CD4-positive, CD25-positive, alpha-beta regulatory T cell (primary cell): Measurements from ENCODE around the gene RNF183. TPM values are rescaled to one million over a fixed set of nuclear protein-coding genes. Genes with fewer than 3 reads are reported as not detected.
A peak's percentile ranks its signal among the peaks of the same experiment; 100 is the strongest.

ENCODE experiments used
- ATAC-seq, 2 donors: fragments of 150-1000 bp; cut with Tn5 transposase; one replicate each; pipeline ENCODE4 v1.10.0; 2021; ENCODE audit warnings: low read depth in 2 of 2, moderate number of reproducible peaks in 2 of 2, moderate library complexity in 1 of 2
- DNase-seq, 3 donors: peaks; one replicate each; pipeline versions ENCODE4 v3.0.0 to v3.0.0-alpha.2; 2012 to 2022; ENCODE audit warnings: mixed read lengths in 1 of 3
- H3K27ac ChIP-seq: one replicate; pipeline ENCODE4 v1.7.0; 2013; ENCODE audit warnings: mild to moderate bottlenecking, low read length; ENCODE audit not compliant: insufficient read depth, poor library complexity, severe bottlenecking
- H3K27me3 ChIP-seq: one replicate; pipeline ENCODE4 v1.7.0; 2013; ENCODE audit warnings: low read length; ENCODE audit not compliant: control insufficient read depth, insufficient read depth
- H3K36me3 ChIP-seq: one replicate; pipeline ENCODE4 v1.7.0; 2013; ENCODE audit warnings: mild to moderate bottlenecking, low read length, moderate library complexity; ENCODE audit not compliant: control insufficient read depth, insufficient read depth
- H3K4me1 ChIP-seq: 2 replicates; pipeline ENCODE4 v1.7.0; 2013; ENCODE audit warnings: mild to moderate bottlenecking, low read length; ENCODE audit not compliant: insufficient read depth, control insufficient read depth, poor library complexity, severe bottlenecking
- H3K4me3 ChIP-seq: one replicate; pipeline ENCODE4 v1.7.0; 2013; ENCODE audit warnings: low read depth, mild to moderate bottlenecking, low read length, moderate library complexity
- H3K9me3 ChIP-seq, 2 experiments: 1 replicate in 1 of 2; 2 replicates in 1 of 2; pipeline ENCODE4 v1.7.0; 2013; ENCODE audit warnings: low read length in 2 of 2, mild to moderate bottlenecking in 1 of 2, moderate library complexity in 1 of 2; ENCODE audit not compliant: control insufficient read depth in 2 of 2
- H3K27ac Mint-ChIP-seq, 3 donors: one replicate each; pipeline ENCODE4 v1.8.0; 2020 to 2022; ENCODE audit warnings: mild to moderate bottlenecking in 3 of 3, mixed read lengths in 3 of 3, moderate library complexity in 2 of 3
- H3K27me3 Mint-ChIP-seq: one replicate; pipeline ENCODE4 v1.8.0; 2022; ENCODE audit warnings: mild to moderate bottlenecking, mixed read lengths
- H3K36me3 Mint-ChIP-seq: one replicate; pipeline ENCODE4 v1.8.0; 2020; ENCODE audit warnings: mixed read lengths
- H3K4me1 Mint-ChIP-seq, 4 donors: one replicate each; pipeline ENCODE4 v1.8.0; 2020 to 2022; ENCODE audit warnings: mixed read lengths in 4 of 4, mild to moderate bottlenecking in 1 of 4
- H3K4me3 Mint-ChIP-seq, 4 donors: one replicate each; pipeline ENCODE4 v1.8.0; 2020 to 2022; ENCODE audit warnings: mild to moderate bottlenecking in 4 of 4, mixed read lengths in 4 of 4, moderate library complexity in 3 of 4
- H3K9me3 Mint-ChIP-seq, 7 donors: one replicate each; pipeline ENCODE4 v1.8.0; 2020 to 2022; ENCODE audit warnings: mixed read lengths in 7 of 7, mild to moderate bottlenecking in 3 of 7, moderate library complexity in 2 of 7
- polyA plus RNA-seq, 4 donors: library from polyadenylated mRNA; unstranded; fragments of 300-500 nt; fragmentation: Illumina TruSeq; gene quantifications; one replicate each; pipeline ENCODE4 v1.2.3, GENCODE V29; 2021
- total RNA-seq: library from RNA; stranded (reverse); gene quantifications from one replicate; pipeline ENCODE4 v1.2.3, GENCODE V29; 2022

RNF183 gene
- total and polyA plus RNA-seq, 5 donors from 2014 or later, result not detected

GRCh38 chr9:113315231-113315630, 12.1 kb upstream of the RNF183 start:
- ATAC-seq (no peak), DNase-seq (no peak)
- Mint-ChIP-seq H3K36me3 (peaks cover 8% of the 10 kb centered on the region), H3K4me3 (no peak overlapping the region), H3K9me3 (peaks cover 0 to 2% (median 0%) of the 10 kb centered on the region in 7 donors), H3K27me3 (no peaks in the 10 kb centered on the region), H3K27ac (no peak overlapping the region), H3K4me1 (no peaks in the 10 kb centered on the region)
- no peaks in the 10 kb centered on the region for H3K9me3 ChIP-seq
- no peak overlapping the region for H3K27ac ChIP-seq
- H3K27me3 ChIP-seq, result no peaks in the 10 kb centered on the region
- no peaks in the 10 kb centered on the region for H3K36me3 ChIP-seq
- no peaks in the 10 kb centered on the region for H3K4me1 ChIP-seq
- H3K4me3 ChIP-seq, result no peak overlapping the region

DNA sequence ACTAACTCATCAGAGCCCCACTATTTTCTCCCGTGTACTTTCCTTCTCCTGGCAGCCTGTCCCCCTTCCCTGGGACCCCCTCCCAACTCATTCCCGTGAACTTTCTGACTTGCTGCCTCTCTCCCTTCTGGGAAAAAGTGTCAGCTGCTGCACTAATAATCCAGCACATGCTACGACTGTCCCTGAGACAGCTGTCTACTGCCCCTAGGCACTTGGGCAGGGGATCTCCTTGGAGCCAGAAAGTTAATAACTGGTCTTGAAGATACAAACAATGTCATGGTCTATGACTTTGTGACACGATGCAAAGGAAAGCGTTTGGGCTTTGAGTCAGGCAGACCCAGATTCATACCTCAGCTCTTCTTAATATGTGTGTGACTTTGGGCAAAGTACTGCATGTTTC, 10.1 kb upstream of the RNF183 start:
- Histone ChIP-seq H3K9me3 (no peaks in the 10 kb centered on the region), H3K27ac (no peak overlapping the region), H3K4me3 (no peak overlapping the region), H3K4me1 (no peaks in the 10 kb centered on the region), H3K27me3 (no peaks in the 10 kb centered on the region), H3K36me3 (no peaks in the 10 kb centered on the region)
- Mint-ChIP-seq H3K4me3 (no peak overlapping the region), H3K27me3 (peaks cover 5% of the 10 kb centered on the region), H3K4me1 (no peaks in the 10 kb centered on the region), H3K9me3 (peaks cover 0 to 2% (median 0%) of the 10 kb centered on the region in 7 donors), H3K27ac (no peak overlapping the region), H3K36me3 (no peaks in the 10 kb centered on the region)
- DNase-seq (no peak), ATAC-seq (no peak)

GRCh38 chr9:113311961-113312360, 8.8 kb upstream of the RNF183 start:
- Mint-ChIP-seq H3K4me1 (no peaks in the 10 kb centered on the region), H3K36me3 (no peaks in the 10 kb centered on the region), H3K27me3 (peaks cover 5% of the 10 kb centered on the region), H3K4me3 (no peak overlapping the region), H3K9me3 (no peaks in the 10 kb centered on the region), H3K27ac (no peak overlapping the region)
- no peak overlapping the region for H3K4me3 ChIP-seq
- H3K4me1 ChIP-seq, result no peaks in the 10 kb centered on the region
- H3K9me3 ChIP-seq, result no peaks in the 10 kb centered on the region
- H3K27me3 ChIP-seq, result no peaks in the 10 kb centered on the region
- ATAC-seq (no peak), DNase-seq (no peak)
- no peaks in the 10 kb centered on the region for H3K36me3 ChIP-seq
- no peak overlapping the region for H3K27ac ChIP-seq

DNA sequence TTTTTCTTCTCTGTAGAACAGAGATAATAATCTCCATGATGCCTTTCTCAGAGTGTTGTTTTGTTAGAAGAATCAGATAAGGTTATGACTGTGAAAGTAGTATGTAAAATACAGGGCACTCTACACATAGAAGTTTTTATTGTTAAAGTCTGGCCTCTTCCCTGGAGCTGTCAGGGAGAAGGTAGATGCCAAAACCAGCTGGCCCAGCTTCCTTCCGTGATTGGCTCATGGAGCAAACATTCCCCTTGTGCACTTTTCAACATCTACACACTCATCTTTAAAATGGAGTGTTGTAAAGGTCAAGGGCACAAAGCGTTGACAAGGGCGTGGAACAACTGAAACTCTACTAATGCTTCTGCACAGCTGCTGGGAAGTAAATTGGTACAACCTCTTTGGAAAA, 7.4 kb upstream of the RNF183 start:
- H3K4me3 ChIP-seq, result no peak overlapping the region
- H3K36me3 Mint-ChIP-seq, result no peaks in the 10 kb centered on the region

DNA sequence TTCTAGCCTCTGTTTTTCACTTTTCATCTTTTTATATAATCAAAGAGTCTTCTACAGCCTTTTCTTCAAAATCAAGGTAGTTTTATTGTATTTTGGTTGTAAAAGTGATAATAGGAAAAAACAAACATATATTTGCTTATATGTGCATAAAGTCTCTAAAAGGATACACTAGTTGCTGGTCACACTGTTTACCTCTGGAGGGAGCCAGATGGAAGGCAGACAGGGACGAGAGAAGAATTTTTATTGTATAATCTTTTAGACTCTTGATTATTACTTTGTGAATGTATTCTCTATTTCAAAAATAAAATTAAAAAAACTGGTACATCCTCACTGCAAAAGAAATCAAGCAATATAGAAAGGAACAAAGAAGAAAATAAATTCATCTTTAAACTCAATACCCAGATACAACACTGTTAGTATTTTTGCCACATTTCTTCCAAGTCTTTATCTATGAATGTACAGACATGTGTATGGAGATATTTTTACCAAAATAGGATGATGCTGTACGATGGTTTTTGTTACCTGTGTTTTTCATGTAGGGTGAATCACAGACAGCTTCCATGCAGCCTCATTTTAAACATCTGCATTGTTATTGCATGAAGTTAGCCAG, 6.1 kb upstream of the RNF183 start:
- no peaks in the 10 kb centered on the region for H3K4me1 ChIP-seq
- H3K36me3 ChIP-seq, result no peaks in the 10 kb centered on the region
- H3K9me3 ChIP-seq, result no peaks in the 10 kb centered on the region
- no peak overlapping the region for H3K27ac ChIP-seq
- Mint-ChIP-seq H3K4me1 (no peaks in the 10 kb centered on the region), H3K36me3 (no peaks in the 10 kb centered on the region), H3K27ac (no peak overlapping the region), H3K27me3 (peaks cover 5% of the 10 kb centered on the region), H3K9me3 (no peaks in the 10 kb centered on the region), H3K4me3 (no peak overlapping the region)
- no peaks in the 10 kb centered on the region for H3K27me3 ChIP-seq
- peak in 1 of 2 donors; percentile 37 for ATAC-seq
- no peak overlapping the region for H3K4me3 ChIP-seq
- DNase-seq, result peak in 2 of 3 donors; percentile 29 to 63

More for the DNA sequence above, 7.4 kb upstream of the RNF183 start:
- DNase-seq, result no peak
- Mint-ChIP-seq H3K4me3 (no peak overlapping the region), H3K27ac (no peak overlapping the region), H3K4me1 (no peaks in the 10 kb centered on the region), H3K9me3 (no peaks in the 10 kb centered on the region), H3K27me3 (peaks cover 5% of the 10 kb centered on the region)
- Histone ChIP-seq H3K4me1 (no peaks in the 10 kb centered on the region), H3K9me3 (no peaks in the 10 kb centered on the region), H3K27ac (no peak overlapping the region), H3K27me3 (no peaks in the 10 kb centered on the region), H3K36me3 (no peaks in the 10 kb centered on the region)
- no peak for ATAC-seq

- no peak overlapping the region for H3K27ac ChIP-seq
- DNase-seq, result no peak
- H3K27ac Mint-ChIP-seq, result no peak overlapping the region
- no peak overlapping the region for H3K4me3 ChIP-seq
- H3K4me1 ChIP-seq, result no peaks in the 10 kb centered on the region
- H3K4me1 Mint-ChIP-seq, result no peaks in the 10 kb centered on the region
- ATAC-seq, result no peak
- H3K9me3 ChIP-seq, result no peaks in the 10 kb centered on the region
- H3K4me3 Mint-ChIP-seq, result no peak overlapping the region
- H3K27me3 ChIP-seq, result no peaks in the 10 kb centered on the region
- H3K36me3 Mint-ChIP-seq, result no peaks in the 10 kb centered on the region
- no peaks in the 10 kb centered on the region for H3K36me3 ChIP-seq
- no peaks in the 10 kb centered on the region for H3K9me3 Mint-ChIP-seq
- peaks cover 5% of the 10 kb centered on the region for H3K27me3 Mint-ChIP-seq
Observed at GRCh38 chr9:113307396-113307975, 4.3 kb upstream of the RNF183 start.

DNA sequence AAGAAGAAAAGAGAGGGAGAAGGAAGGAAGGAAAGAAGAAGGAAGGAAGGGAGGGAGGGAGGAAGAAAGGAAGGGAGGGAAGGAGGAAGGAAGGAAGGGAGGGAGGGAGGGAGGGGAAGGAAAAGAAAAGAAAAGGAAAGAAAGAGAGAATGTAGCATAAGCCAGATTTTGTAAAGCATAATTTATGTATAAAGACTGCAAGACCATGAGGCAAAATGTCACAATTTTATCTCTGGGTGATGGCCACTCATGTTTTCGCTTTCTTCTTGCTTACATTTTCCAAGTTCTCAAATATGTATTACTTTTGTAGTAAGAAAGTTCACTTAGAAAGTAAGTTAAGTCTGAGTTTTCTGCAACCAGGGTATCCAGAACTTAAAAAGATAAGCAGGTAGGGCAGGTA, 3.4 kb upstream of the RNF183 start:
- Mint-ChIP-seq H3K27ac (no peak overlapping the region), H3K4me1 (no peaks in the 10 kb centered on the region), H3K36me3 (no peaks in the 10 kb centered on the region), H3K9me3 (no peaks in the 10 kb centered on the region), H3K4me3 (no peak overlapping the region), H3K27me3 (peaks cover 5% of the 10 kb centered on the region)
- H3K4me3 ChIP-seq, result no peak overlapping the region
- no peaks in the 10 kb centered on the region for H3K36me3 ChIP-seq
- no peaks in the 10 kb centered on the region for H3K9me3 ChIP-seq
- no peak for ATAC-seq
- H3K27ac ChIP-seq, result no peak overlapping the region
- no peaks in the 10 kb centered on the region for H3K4me1 ChIP-seq
- no peak for DNase-seq
- H3K27me3 ChIP-seq, result no peaks in the 10 kb centered on the region

DNA sequence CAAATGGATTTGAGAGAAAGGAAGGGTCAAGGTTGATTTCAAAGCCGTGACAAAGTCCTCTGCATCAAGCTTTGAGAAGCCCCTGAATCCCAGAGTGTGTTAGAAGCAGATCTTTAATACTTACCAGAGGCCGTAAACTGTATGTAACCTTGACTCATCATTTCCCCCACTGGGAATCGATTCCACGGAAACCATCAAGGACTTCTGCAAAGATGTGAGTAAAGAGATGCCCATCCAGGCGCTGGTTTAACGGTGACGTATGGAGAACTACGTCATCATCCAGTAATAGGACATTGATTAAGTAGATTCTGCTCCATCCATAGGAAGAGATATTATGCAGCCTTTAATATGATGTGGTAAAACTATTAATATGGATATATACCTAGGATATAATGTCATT, 1.6 kb downstream of the RNF183 start:
- no peaks in the 10 kb centered on the region for H3K36me3 Mint-ChIP-seq

More for the DNA sequence above, 1.6 kb downstream of the RNF183 start:
- Histone ChIP-seq H3K27me3 (no peaks in the 10 kb centered on the region), H3K9me3 (no peaks in the 10 kb centered on the region), H3K4me1 (no peaks in the 10 kb centered on the region), H3K27ac (no peak overlapping the region), H3K36me3 (no peaks in the 10 kb centered on the region), H3K4me3 (no peak overlapping the region)
- ATAC-seq, result no peak
- no peak for DNase-seq
- H3K27ac Mint-ChIP-seq, result no peak overlapping the region
- H3K4me1 Mint-ChIP-seq, result peaks cover 0 to 3% (median 0%) of the 10 kb centered on the region in 4 donors
- no peaks in the 10 kb centered on the region for H3K27me3 Mint-ChIP-seq
- no peak overlapping the region for H3K4me3 Mint-ChIP-seq
- H3K9me3 Mint-ChIP-seq, result no peaks in the 10 kb centered on the region
